Measurements from ENCODE around the gene FCF1.

GRCh38 chr14:74765721-74766120 is 52.8 kb downstream of the FCF1 start:
- TF ChIP-seq CTCF (conservative IDR thresholded peaks at IDR 0.05; ENCODE audit: low read depth in 2 of 2) (no peak), EZH2 (IDR thresholded peaks at IDR 0.05; ENCODE audit: low read depth, unreplicated experiment) (no peak), POLR2AphosphoS5 (IDR thresholded peaks at IDR 0.05; ENCODE audit: low read depth) (no peak), CREB1 (CRISPR knock-in tag; IDR thresholded peaks at IDR 0.05; ENCODE audit: low read depth) (no peak), JUNB (IDR thresholded peaks at IDR 0.05; ENCODE audit: unreplicated experiment) (no peak), ZNF331 (CRISPR knock-in tag; IDR thresholded peaks at IDR 0.05; ENCODE audit: low read depth) (no peak), NANOG (IDR thresholded peaks at IDR 0.05; ENCODE audit: borderline replicate concordance) (no peak), EZH2phosphoT487 (IDR thresholded peaks at IDR 0.05; ENCODE audit: unreplicated experiment) (no peak)
- TF ChIP-seq, protein P1, sequence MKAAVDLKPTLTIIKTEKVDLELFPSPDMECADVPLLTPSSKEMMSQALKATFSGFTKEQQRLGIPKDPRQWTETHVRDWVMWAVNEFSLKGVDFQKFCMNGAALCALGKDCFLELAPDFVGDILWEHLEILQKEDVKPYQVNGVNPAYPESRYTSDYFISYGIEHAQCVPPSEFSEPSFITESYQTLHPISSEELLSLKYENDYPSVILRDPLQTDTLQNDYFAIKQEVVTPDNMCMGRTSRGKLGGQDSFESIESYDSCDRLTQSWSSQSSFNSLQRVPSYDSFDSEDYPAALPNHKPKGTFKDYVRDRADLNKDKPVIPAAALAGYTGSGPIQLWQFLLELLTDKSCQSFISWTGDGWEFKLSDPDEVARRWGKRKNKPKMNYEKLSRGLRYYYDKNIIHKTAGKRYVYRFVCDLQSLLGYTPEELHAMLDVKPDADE (IDR thresholded peaks at IDR 0.05) = no peak
- TF ChIP-seq, protein P2, sequence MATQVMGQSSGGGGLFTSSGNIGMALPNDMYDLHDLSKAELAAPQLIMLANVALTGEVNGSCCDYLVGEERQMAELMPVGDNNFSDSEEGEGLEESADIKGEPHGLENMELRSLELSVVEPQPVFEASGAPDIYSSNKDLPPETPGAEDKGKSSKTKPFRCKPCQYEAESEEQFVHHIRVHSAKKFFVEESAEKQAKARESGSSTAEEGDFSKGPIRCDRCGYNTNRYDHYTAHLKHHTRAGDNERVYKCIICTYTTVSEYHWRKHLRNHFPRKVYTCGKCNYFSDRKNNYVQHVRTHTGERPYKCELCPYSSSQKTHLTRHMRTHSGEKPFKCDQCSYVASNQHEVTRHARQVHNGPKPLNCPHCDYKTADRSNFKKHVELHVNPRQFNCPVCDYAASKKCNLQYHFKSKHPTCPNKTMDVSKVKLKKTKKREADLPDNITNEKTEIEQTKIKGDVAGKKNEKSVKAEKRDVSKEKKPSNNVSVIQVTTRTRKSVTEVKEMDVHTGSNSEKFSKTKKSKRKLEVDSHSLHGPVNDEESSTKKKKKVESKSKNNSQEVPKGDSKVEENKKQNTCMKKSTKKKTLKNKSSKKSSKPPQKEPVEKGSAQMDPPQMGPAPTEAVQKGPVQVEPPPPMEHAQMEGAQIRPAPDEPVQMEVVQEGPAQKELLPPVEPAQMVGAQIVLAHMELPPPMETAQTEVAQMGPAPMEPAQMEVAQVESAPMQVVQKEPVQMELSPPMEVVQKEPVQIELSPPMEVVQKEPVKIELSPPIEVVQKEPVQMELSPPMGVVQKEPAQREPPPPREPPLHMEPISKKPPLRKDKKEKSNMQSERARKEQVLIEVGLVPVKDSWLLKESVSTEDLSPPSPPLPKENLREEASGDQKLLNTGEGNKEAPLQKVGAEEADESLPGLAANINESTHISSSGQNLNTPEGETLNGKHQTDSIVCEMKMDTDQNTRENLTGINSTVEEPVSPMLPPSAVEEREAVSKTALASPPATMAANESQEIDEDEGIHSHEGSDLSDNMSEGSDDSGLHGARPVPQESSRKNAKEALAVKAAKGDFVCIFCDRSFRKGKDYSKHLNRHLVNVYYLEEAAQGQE (IDR thresholded peaks at IDR 0.05; ENCODE audit: unreplicated experiment) = no peak
